GM23338 (cell line): ENCODE results near the gene CTNNA2. TPM values are rescaled to one million over a fixed set of nuclear protein-coding genes. Genes with fewer than 3 reads are reported as not detected.

Experiments used
- ATAC-seq: fragments of 200-7000 bp; cut with Tn5 transposase; 3 replicates; pipeline ENCODE4 v1.9.1; 2020
- DNase-seq: peaks from one replicate; pipeline ENCODE4 v3.0.0-alpha.2; 2015; ENCODE audit warnings: low spot score
- H2AFZ ChIP-seq: fragments of 200-600 bp; sonication (generic); 2 replicates; pipeline ENCODE4 v1.8.0; 2016; ENCODE audit warnings: antibody characterized with exemption, mild to moderate bottlenecking, moderate library complexity
- H3F3A ChIP-seq: fragments of 200-600 bp; sonication (generic); replicated peaks from 2 replicates; pipeline ENCODE4 v1.8.0; 2017; ENCODE audit warnings: antibody characterized with exemption, mixed run types, low read depth
- H3K27ac ChIP-seq: fragments of 200-600 bp; sonication (generic); 2 replicates; pipeline ENCODE4 v1.6.1; 2016; ENCODE audit warnings: low read depth
- H3K27me3 ChIP-seq: fragments of 200-600 bp; sonication (generic); 2 replicates; pipeline ENCODE4 v1.8.0; 2016; ENCODE audit warnings: mild to moderate bottlenecking, mixed run types, moderate library complexity; ENCODE audit not compliant: insufficient read depth
- H3K36me3 ChIP-seq: fragments of 200-600 bp; sonication (generic); 2 replicates; pipeline ENCODE4 v1.8.0; 2016; ENCODE audit warnings: mild to moderate bottlenecking; ENCODE audit not compliant: insufficient read depth
- H3K4me1 ChIP-seq: fragments of 200-600 bp; sonication (generic); 2 replicates; pipeline ENCODE4 v1.8.0; 2016; ENCODE audit warnings: mild to moderate bottlenecking, moderate library complexity; ENCODE audit not compliant: insufficient read depth
- H3K4me2 ChIP-seq: fragments of 200-600 bp; sonication (generic); 2 replicates; pipeline ENCODE4 v1.7.1; 2017; ENCODE audit warnings: mixed run types
- H3K4me3 ChIP-seq: fragments of 200-600 bp; sonication (generic); 2 replicates; pipeline ENCODE4 v1.6.1; 2016; ENCODE audit warnings: mixed run types
- H3K79me2 ChIP-seq: fragments of 200-600 bp; sonication (generic); replicated peaks from 2 replicates; pipeline ENCODE4 v1.8.0; 2017; ENCODE audit warnings: mild to moderate bottlenecking; ENCODE audit not compliant: insufficient read depth
- H3K9me2 ChIP-seq: fragments of 200-600 bp; sonication (generic); 2 replicates; pipeline ENCODE4 v1.8.0; 2017; ENCODE audit not compliant: insufficient read depth
- H4K20me1 ChIP-seq: fragments of 200-600 bp; sonication (generic); replicated peaks from 2 replicates; pipeline ENCODE4 v1.8.0; 2017; ENCODE audit warnings: mild to moderate bottlenecking; ENCODE audit not compliant: insufficient read depth
- H3K27ac Mint-ChIP-seq: 2 replicates; pipeline ENCODE4 v1.8.0; 2020; ENCODE audit warnings: inconsistent platforms, mild to moderate bottlenecking, moderate library complexity, mixed read lengths
- H3K27me3 Mint-ChIP-seq: 3 replicates; pipeline ENCODE4 v1.8.0; 2022; ENCODE audit warnings: low read depth, mild to moderate bottlenecking, moderate library complexity, mixed read lengths, inconsistent platforms; ENCODE audit not compliant: insufficient read depth, poor library complexity
- H3K36me3 Mint-ChIP-seq: 3 replicates; pipeline ENCODE4 v1.8.0; 2021; ENCODE audit warnings: low read depth, mild to moderate bottlenecking, inconsistent platforms, moderate library complexity, mixed read lengths
- H3K4me1 Mint-ChIP-seq: 3 replicates; pipeline ENCODE4 v1.8.0; 2020; ENCODE audit warnings: mild to moderate bottlenecking, inconsistent platforms, mixed read lengths
- H3K4me3 Mint-ChIP-seq: 3 replicates; pipeline ENCODE4 v1.8.0; 2021; ENCODE audit warnings: moderate library complexity, mild to moderate bottlenecking, inconsistent platforms, mixed read lengths
- H3K9me3 Mint-ChIP-seq: 3 replicates; pipeline ENCODE4 v1.8.0; 2020; ENCODE audit warnings: moderate library complexity, mild to moderate bottlenecking, inconsistent platforms, mixed read lengths
- CREB1 ChIP-seq: fragments of 250-450 bp; sonication (Bioruptor Pico); IDR thresholded peaks from 2 replicates; pipeline ENCODE4 v1.5.0; 2020; ENCODE audit warnings: low read depth, mild to moderate bottlenecking, moderate library complexity
- CTCF ChIP-seq, 2 experiments: fragments of 200-600 bp in 1 of 2; sonication (generic) in 1 of 2; conservative IDR thresholded peaks; 2 replicates each; pipeline versions ENCODE4 v1.5.1 to v1.6.1; 2016 to 2017; ENCODE audit warnings: antibody characterized with exemption in 2 of 2, low read depth in 2 of 2, mild to moderate bottlenecking in 2 of 2, moderate library complexity in 1 of 2
- ETS1 ChIP-seq: IDR thresholded peaks from 2 replicates; pipeline ENCODE4 v1.6.1; 2016; ENCODE audit warnings: antibody characterized with exemption
- EZH2 ChIP-seq: fragments of 200-600 bp; sonication (generic); IDR thresholded peaks from one replicate; pipeline ENCODE4 v1.8.0; 2017; ENCODE audit warnings: antibody characterized with exemption, mild to moderate bottlenecking, low read depth; ENCODE audit not compliant: unreplicated experiment
- EZH2phosphoT487 ChIP-seq: fragments of 200-600 bp; sonication (generic); IDR thresholded peaks from one replicate; pipeline ENCODE4 v1.8.1; 2018; ENCODE audit warnings: antibody characterized with exemption; ENCODE audit not compliant: unreplicated experiment
- JUNB ChIP-seq: IDR thresholded peaks from one replicate; pipeline ENCODE4 v1.6.1; 2016; ENCODE audit warnings: antibody characterized with exemption; ENCODE audit not compliant: unreplicated experiment
- POLR2AphosphoS5 ChIP-seq: IDR thresholded peaks from 2 replicates; pipeline ENCODE4 v1.6.1; 2016; ENCODE audit warnings: antibody characterized with exemption, low read depth
- REST ChIP-seq: IDR thresholded peaks from one replicate; pipeline ENCODE4 v1.6.1; 2018; ENCODE audit warnings: antibody characterized with exemption; ENCODE audit not compliant: unreplicated experiment
- STAT1 ChIP-seq: IDR thresholded peaks from one replicate; pipeline ENCODE4 v1.6.1; 2016; ENCODE audit warnings: antibody characterized with exemption; ENCODE audit not compliant: unreplicated experiment
- ZNF462 ChIP-seq: fragments of 250-450 bp; sonication (Bioruptor Pico); IDR thresholded peaks from 2 replicates; pipeline ENCODE4 v1.5.0; 2020; ENCODE audit warnings: mild to moderate bottlenecking, moderate library complexity
- polyA plus RNA-seq: library from polyadenylated mRNA; unstranded; fragments of >200 nt; fragmentation: Nextera tagmentation; extraction: Ambion mirVana; gene quantifications from 2 replicates; pipeline ENCODE4 v1.2.1, GENCODE V29; 2016
- total RNA-seq: library from RNA; depleted of rRNA; stranded (reverse); fragments of >200 nt; shearing (Covaris generic); gene quantifications from 2 replicates; pipeline ENCODE4 v1.2.3, GENCODE V29; 2014

Gene CTNNA2
- total and polyA plus RNA-seq, 2 experiments from 2014 or later, result 6.4 to 15.6 TPM

- no peak for TF ChIP-seq ZNF462 (CRISPR knock-in tag)
These were observed 619.4 kb downstream of the CTNNA2 start (continued) for GRCh38 chr2:80132281-80132680.

GRCh38 chr2:80135001-80135400, 622.1 kb downstream of the CTNNA2 start:
- Mint-ChIP-seq H3K27me3 (no peaks in the 10 kb centered on the region), H3K9me3 (peaks cover 5% of the 10 kb centered on the region; the same call in 1 of the 3 replicates), H3K27ac (no peak overlapping the region), H3K36me3 (peaks cover 3% of the 10 kb centered on the region; the same call in 1 of the 3 replicates), H3K4me3 (no peak overlapping the region), H3K4me1 (peaks cover 10% of the 10 kb centered on the region)
- Histone ChIP-seq H3K4me1 (peaks cover 16% of the 10 kb centered on the region), H3K4me2 (no peak overlapping the region), H4K20me1 (no peaks in the 10 kb centered on the region), H2AFZ (no peak overlapping the region), H3K36me3 (no peaks in the 10 kb centered on the region), H3K27ac (no peak overlapping the region), H3K79me2 (no peaks in the 10 kb centered on the region), H3K27me3 (no peaks in the 10 kb centered on the region), H3F3A (no peaks in the 10 kb centered on the region), H3K4me3 (no peak overlapping the region), H3K9me2 (peaks cover 14% of the 10 kb centered on the region; the same call in 1 of the 2 replicates)
- no peak for ATAC-seq
- DNase-seq, result no peak
- TF ChIP-seq CREB1 (CRISPR knock-in tag), result no peak
- TF ChIP-seq REST, result no peak
- no peak for TF ChIP-seq CTCF (conservative IDR thresholded peaks at IDR 0.05; ENCODE audit: low read depth in 2 of 2)
- no peak for TF ChIP-seq ETS1
- no peak for TF ChIP-seq JUNB
- no peak for TF ChIP-seq EZH2
- no peak for TF ChIP-seq STAT1
- no peak for TF ChIP-seq POLR2AphosphoS5
- no peak for TF ChIP-seq EZH2phosphoT487
